Measurements from ENCODE around the gene DNAJC7. TPM values are rescaled to one million over a fixed set of nuclear protein-coding genes. Genes with fewer than 3 reads are reported as not detected.

Gene DNAJC7
- total RNA-seq, 4 donors from 2014 or later, result 46.5 to 72.5 (median 70.7) TPM

DNA sequence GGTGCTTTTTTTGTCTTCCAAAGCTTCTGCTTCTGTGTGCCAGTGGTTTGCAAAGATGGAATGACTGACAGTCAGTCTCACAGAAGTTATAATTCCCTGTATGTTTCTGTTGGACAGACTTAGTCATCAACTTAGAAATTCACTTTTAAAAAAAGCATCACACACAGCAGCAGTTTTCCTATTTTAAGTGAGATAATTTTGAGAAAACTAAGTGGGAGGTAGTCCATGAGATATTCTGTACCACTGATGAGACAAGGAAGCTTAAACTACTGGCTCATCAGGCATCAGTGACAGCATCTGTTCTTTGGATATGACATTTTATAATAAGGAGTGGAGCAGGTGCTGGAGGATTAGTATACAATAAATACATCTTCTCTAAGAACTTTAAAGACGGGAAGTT, 30.6 kb downstream of the DNAJC7 start:
- ATAC-seq (ENCODE audit: low FRiP score) (no peak), DNase-seq (ENCODE audit: low spot score) (no peak)
- TF ChIP-seq, protein P1, sequence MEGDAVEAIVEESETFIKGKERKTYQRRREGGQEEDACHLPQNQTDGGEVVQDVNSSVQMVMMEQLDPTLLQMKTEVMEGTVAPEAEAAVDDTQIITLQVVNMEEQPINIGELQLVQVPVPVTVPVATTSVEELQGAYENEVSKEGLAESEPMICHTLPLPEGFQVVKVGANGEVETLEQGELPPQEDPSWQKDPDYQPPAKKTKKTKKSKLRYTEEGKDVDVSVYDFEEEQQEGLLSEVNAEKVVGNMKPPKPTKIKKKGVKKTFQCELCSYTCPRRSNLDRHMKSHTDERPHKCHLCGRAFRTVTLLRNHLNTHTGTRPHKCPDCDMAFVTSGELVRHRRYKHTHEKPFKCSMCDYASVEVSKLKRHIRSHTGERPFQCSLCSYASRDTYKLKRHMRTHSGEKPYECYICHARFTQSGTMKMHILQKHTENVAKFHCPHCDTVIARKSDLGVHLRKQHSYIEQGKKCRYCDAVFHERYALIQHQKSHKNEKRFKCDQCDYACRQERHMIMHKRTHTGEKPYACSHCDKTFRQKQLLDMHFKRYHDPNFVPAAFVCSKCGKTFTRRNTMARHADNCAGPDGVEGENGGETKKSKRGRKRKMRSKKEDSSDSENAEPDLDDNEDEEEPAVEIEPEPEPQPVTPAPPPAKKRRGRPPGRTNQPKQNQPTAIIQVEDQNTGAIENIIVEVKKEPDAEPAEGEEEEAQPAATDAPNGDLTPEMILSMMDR (IDR thresholded peaks at IDR 0.05), result no peak

DNA sequence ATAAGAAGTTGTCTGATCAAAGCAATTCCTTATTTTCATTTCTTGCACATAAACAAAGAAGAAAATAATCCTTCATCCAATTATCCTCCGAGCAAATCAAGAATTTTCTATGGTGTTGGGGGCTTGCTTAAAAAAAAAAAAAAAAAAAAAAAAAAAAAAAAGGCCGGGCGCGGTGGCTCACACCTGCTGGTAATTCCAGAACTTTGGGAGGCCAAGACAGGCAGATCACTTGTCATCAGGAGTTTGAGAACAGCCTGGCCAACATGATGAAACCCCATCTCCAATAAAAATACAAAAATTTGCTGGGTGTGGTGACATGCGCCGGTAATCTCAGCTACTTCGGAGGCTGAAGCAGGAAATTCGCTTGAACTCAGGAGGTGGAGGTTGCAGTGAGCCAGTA, 31.3 kb downstream of the DNAJC7 start:
- ATAC-seq (ENCODE audit: low FRiP score), result no peak
- no peak for DNase-seq (ENCODE audit: low spot score)
- TF ChIP-seq, protein P1 (IDR thresholded peaks at IDR 0.05), result no peak

DNA sequence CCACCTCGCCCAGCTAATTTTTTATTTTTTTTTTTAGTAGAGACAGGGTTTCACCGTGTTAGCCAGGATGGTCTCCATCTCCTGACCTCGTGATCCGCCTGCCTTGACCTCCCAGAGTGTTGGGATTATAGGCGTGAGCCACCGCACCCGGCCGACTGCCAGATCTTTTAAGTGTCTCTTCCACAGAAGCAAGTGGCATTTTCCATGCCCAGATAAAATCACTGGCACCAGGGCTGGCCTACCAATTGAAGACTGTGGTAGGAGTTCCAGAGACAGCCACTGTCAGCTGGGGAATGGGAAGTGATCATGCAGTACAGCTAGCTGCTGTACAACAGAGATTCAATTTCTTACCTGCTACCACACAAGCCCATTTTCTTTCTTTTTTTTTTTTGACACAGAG, 32.8 kb downstream of the DNAJC7 start:
- no peak for DNase-seq (ENCODE audit: low spot score)
- ATAC-seq (ENCODE audit: low FRiP score), result no peak
- TF ChIP-seq, protein P1 (IDR thresholded peaks at IDR 0.05), result no peak

DNA sequence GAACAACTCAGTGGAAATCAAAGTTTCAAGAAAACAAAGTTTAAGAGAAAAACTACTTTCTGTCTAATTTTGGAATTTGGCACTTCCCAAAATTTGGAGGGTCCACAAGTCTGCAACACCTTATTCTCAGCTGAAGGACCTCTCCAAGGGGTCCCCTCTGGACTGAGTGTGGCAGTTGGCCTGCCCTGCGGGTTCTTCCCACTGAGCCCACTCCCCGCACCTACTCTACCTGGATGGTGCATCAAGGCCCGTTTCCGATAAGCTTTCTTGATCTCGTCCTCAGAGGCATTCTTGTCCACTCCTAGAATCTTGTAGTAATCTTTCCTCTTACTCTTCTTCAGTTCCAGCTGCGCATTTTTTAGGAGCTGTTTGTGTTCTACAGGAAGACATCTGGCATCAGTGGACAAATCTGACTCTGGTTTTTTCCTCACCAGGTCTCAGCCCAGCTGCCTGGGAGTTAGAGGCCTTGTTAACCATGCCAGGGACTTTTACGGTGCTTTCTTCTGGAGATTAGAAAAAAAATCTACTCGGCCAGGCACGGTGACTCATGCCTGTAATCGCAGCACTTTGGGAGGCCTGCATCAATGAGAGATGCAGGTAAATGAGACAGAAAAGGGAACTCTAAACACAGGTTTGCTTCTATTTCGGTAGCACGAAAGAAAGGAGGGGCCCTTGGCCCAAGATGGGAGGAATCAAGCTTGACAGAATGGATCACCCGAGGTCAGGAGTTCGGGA, 35.0 kb downstream of the DNAJC7 start:
- DNase-seq (ENCODE audit: low spot score) (no peak), ATAC-seq (ENCODE audit: low FRiP score) (peak; percentile 77)
- TF ChIP-seq, protein P1 (IDR thresholded peaks at IDR 0.05), result no peak

DNA sequence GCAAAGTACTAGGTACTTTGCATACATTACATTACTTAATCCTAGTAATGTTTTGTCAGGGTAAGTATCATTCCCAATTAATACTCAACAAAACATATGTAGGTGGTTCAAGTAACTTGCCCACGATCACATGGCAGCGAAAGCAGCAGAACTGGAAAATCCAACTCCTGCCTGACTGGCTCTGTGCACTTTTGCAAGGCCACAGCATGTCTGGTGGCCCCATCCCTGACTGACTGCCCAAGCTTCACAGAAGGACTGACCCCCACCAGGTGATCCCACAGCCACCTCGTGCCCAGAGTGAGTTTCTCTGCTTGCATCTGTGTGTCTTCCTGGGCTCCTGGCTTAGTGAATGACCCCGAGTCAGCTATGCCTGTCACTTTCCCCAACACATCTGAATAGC, 39.2 kb downstream of the DNAJC7 start:
- no peak for DNase-seq (ENCODE audit: low spot score)
- TF ChIP-seq, protein P1 (IDR thresholded peaks at IDR 0.05), result no peak
- no peak for ATAC-seq (ENCODE audit: low FRiP score)

DNA sequence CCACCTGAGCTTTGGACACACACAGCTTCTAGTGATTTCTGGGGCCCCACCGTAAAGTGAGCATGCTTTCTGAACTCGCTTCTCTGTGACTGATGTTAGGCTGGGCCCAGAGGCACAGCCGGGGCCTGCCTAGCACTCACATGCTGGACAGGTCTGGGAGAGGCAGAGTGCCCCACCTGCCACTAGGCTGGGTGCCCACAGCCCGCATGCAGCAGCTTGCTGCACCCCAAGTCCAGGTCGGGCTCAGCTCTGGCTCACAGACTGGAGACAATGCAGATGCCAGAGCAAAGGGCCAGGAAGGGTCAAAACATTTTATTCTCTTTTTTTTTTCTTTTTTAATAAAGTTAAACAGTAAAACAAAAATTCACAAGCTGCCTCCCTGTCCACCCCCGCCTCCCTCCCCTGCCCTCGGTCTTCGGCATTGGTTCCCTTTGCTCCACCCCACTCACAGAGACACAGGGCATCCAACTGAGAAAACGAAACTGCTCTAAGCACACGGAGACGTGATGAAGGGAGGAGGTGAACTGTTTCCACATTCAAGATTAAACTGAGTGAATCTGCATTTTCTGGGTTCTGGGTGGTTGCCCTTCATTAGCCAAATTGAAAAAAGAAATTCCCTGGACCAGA, 41.0 kb downstream of the DNAJC7 start:
- ATAC-seq (ENCODE audit: low FRiP score) (peak; percentile 74), DNase-seq (ENCODE audit: low spot score) (no peak)

More for the DNA sequence above, 41.0 kb downstream of the DNAJC7 start:
- TF ChIP-seq, protein P1 (IDR thresholded peaks at IDR 0.05), result no peak

Data from omental fat pad (tissue), 4 donors.